Keratinocyte (primary cell): ENCODE measurements around the gene SNAPC4.

Experiments
- EZH2 ChIP-seq: IDR thresholded peaks from one replicate; pipeline ENCODE4 v1.6.1; 2012; ENCODE audit warnings: inconsistent platforms, mild to moderate bottlenecking, low read length, moderate library complexity
- TF ChIP-seq, protein P1 (sequence below), 3 experiments: IDR thresholded peaks in 1 of 3; conservative IDR thresholded peaks in 1 of 3; optimal IDR thresholded peaks in 1 of 3; 2 replicates in 2 of 3; 3 replicates in 1 of 3; pipeline versions ENCODE3 to v1.5.1; 2011; ENCODE audit warnings: low read length in 3 of 3, mild to moderate bottlenecking in 3 of 3, moderate library complexity in 2 of 3, control low read depth in 1 of 3, inconsistent platforms in 1 of 3; ENCODE audit not compliant: insufficient read depth in 2 of 3; ENCODE audit errors: extremely low read depth in 1 of 3

DNA sequence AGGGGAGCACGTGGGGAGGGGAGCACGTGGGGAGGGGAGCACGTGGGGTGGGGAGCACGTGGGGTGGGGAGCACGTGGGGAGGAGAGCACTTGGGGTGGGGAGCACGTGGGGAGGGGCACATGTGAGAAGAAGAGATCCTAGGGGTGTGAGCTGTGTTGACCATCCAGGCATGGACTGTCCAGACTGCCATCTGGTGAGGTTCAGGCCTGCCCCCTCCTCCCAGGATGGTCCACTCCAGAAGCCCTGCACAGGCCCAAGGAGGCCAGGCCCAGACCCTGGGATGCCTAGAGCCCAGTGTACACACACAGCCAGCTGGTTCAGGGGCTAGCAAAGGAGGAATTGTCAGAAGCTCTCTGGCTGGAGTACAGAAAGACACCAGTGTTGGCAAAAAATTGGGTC, 2.3 kb downstream of the SNAPC4 start:
- no peak for TF ChIP-seq EZH2
- TF ChIP-seq, protein P1, sequence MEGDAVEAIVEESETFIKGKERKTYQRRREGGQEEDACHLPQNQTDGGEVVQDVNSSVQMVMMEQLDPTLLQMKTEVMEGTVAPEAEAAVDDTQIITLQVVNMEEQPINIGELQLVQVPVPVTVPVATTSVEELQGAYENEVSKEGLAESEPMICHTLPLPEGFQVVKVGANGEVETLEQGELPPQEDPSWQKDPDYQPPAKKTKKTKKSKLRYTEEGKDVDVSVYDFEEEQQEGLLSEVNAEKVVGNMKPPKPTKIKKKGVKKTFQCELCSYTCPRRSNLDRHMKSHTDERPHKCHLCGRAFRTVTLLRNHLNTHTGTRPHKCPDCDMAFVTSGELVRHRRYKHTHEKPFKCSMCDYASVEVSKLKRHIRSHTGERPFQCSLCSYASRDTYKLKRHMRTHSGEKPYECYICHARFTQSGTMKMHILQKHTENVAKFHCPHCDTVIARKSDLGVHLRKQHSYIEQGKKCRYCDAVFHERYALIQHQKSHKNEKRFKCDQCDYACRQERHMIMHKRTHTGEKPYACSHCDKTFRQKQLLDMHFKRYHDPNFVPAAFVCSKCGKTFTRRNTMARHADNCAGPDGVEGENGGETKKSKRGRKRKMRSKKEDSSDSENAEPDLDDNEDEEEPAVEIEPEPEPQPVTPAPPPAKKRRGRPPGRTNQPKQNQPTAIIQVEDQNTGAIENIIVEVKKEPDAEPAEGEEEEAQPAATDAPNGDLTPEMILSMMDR (optimal IDR thresholded peaks at IDR 0.05 in 1 of 3, IDR thresholded peaks at IDR 0.05 in 1 of 3, conservative IDR thresholded peaks at IDR 0.05 in 1 of 3; ENCODE audit: extremely low read depth in 1 of 3, insufficient read depth in 2 of 3, low read length in 3 of 3), result no peak
